HepG2 (cell line): ENCODE measurements around the gene CHST3. TPM values are rescaled to one million over a fixed set of nuclear protein-coding genes. Genes with fewer than 3 reads are reported as not detected.

Experiments used
- BHLHE40 ChIP-seq: IDR thresholded peaks from 2 replicates; pipeline ENCODE4 v1.6.1; 2011; ENCODE audit warnings: low read length, improper control_type of control experiment
- JUNB ChIP-seq: sonication (generic); formaldehyde crosslinking; IDR thresholded peaks from 2 replicates; pipeline ENCODE4 v1.8.0; 2022; ENCODE audit warnings: missing genetic modification reagents, mild to moderate bottlenecking, borderline replicate concordance
- RAD21 ChIP-seq: fragments of 450-650 bp; formaldehyde crosslinking; IDR thresholded peaks from 2 replicates; pipeline ENCODE4 v1.5.0; 2020; ENCODE audit warnings: mild to moderate bottlenecking
- SKI ChIP-seq: fragments of 450-650 bp; IDR thresholded peaks from one replicate; pipeline ENCODE4 v1.6.1; 2018; ENCODE audit warnings: mild to moderate bottlenecking; ENCODE audit not compliant: partially characterized antibody
- XRCC5 ChIP-seq: fragments of 200-400 bp; formaldehyde crosslinking; optimal IDR thresholded peaks from 2 replicates; pipeline ENCODE3; 2017; ENCODE audit warnings: mild to moderate bottlenecking, low read length
- ZNF33A ChIP-seq: sonication (generic); formaldehyde crosslinking; IDR thresholded peaks from 2 replicates; pipeline ENCODE4 v1.5.1; 2020; ENCODE audit warnings: missing genetic modification reagents, mild to moderate bottlenecking, moderate library complexity, borderline replicate concordance
- ZNF546 ChIP-seq: sonication (generic); formaldehyde crosslinking; conservative IDR thresholded peaks from 2 replicates; pipeline ENCODE4 v1.8.1; 2023; ENCODE audit warnings: mild to moderate bottlenecking, missing genetic modification reagents
- polyA plus RNA-seq, 8 experiments: library from polyadenylated mRNA; depleted of rRNA in 3 of 8; stranded (reverse) in 7 of 8; unstranded in 1 of 8; fragments of >200 nt; fragmentation: Illumina TruSeq in 4 of 8; extraction: Trizol in 4 of 8; gene quantifications; 2 replicates each; pipeline versions ENCODE4 v1.2.1 to v1.2.3, GENCODE V29; 2011 to 2016; ENCODE audit warnings: low read depth in 4 of 8, missing spikeins in 1 of 8, mixed read lengths in 1 of 8; ENCODE audit not compliant: insufficient read depth in 1 of 8
- total RNA-seq, 5 experiments: library from RNA; depleted of rRNA; stranded (reverse); fragments of >200 nt; fragmentation: Illumina TruSeq; extraction: Trizol; gene quantifications; 2 replicates each; pipeline ENCODE4 v1.2.3, GENCODE V29; 2016; ENCODE audit warnings: low read depth in 1 of 5
- TF ChIP-seq, protein P1 (sequence below): IDR thresholded peaks from 2 replicates; pipeline ENCODE4 v1.6.1; 2016; ENCODE audit warnings: low read depth, borderline replicate concordance
- TF ChIP-seq, protein P2 (sequence below): sonication (generic); formaldehyde crosslinking; IDR thresholded peaks from 2 replicates; pipeline ENCODE4 v1.8.1; 2022; ENCODE audit warnings: mild to moderate bottlenecking, missing genetic modification reagents
- TF ChIP-seq, protein P3 (sequence below): sonication (generic); formaldehyde crosslinking; IDR thresholded peaks from 2 replicates; pipeline ENCODE4 v1.9.0; 2021; ENCODE audit warnings: missing genetic modification reagents, mild to moderate bottlenecking, borderline replicate concordance

The CHST3 gene
- total and polyA plus RNA-seq, 2 of the 13 experiments (the other 11 are each of a cell fraction or from before 2014, with no cell fraction given) = 7.2 to 18.7 TPM

DNA sequence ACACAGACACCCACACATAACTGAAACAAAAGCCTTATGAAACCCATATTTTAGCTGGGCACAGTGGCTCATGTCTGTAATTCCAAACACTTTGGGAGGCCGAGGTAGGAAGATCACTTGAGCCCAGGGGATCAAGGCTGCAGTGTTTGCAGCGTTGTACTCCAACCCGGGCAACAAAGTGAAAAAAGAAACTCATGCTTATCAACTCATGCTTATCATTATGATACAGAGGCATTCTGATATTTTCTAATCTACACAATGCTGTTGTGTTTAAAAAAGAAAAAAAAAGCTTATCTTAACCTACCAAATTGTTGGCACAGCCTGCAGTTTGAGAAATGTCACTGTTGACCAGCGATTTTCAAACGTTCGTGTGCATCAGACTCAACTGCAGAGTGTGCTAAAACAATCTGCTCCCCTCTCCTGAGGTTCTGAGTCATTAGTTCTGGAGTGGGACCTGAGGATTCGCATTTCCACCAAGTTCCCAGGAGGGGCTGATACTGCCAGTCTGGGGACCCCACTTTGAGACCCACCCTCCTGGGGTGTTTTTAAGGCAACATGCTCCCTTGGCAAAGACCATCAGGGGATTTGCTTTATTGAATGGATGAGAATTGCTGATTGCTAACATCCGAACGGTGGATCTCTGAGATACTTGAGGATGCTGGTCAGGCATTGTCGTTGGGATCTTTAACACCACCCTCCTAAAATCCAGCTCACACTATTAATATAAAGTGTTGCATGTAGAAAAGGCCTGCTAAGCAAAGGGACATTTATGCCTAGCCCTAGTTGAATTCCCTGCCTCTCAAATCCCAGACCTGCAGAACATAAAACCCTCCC, 16.2 kb downstream of the CHST3 start (continued):
- TF ChIP-seq BHLHE40 (no peak), ZNF33A (no peak), JUNB (CRISPR knock-in tag) (no peak), SKI (no peak), RAD21 (CRISPR knock-in tag) (no peak), XRCC5 (no peak), ZNF546 (CRISPR knock-in tag) (no peak)
- TF ChIP-seq, protein P1, sequence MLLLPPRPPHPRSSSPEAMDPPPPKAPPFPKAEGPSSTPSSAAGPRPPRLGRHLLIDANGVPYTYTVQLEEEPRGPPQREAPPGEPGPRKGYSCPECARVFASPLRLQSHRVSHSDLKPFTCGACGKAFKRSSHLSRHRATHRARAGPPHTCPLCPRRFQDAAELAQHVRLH (CRISPR knock-in tag) = no peak
- TF ChIP-seq, protein P2, sequence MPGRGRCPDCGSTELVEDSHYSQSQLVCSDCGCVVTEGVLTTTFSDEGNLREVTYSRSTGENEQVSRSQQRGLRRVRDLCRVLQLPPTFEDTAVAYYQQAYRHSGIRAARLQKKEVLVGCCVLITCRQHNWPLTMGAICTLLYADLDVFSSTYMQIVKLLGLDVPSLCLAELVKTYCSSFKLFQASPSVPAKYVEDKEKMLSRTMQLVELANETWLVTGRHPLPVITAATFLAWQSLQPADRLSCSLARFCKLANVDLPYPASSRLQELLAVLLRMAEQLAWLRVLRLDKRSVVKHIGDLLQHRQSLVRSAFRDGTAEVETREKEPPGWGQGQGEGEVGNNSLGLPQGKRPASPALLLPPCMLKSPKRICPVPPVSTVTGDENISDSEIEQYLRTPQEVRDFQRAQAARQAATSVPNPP (CRISPR knock-in tag) = no peak
- TF ChIP-seq, protein P3, sequence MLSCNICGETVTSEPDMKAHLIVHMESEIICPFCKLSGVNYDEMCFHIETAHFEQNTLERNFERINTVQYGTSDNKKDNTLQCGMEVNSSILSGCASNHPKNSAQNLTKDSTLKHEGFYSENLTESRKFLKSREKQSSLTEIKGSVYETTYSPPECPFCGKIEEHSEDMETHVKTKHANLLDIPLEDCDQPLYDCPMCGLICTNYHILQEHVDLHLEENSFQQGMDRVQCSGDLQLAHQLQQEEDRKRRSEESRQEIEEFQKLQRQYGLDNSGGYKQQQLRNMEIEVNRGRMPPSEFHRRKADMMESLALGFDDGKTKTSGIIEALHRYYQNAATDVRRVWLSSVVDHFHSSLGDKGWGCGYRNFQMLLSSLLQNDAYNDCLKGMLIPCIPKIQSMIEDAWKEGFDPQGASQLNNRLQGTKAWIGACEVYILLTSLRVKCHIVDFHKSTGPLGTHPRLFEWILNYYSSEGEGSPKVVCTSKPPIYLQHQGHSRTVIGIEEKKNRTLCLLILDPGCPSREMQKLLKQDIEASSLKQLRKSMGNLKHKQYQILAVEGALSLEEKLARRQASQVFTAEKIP (CRISPR knock-in tag) = no peak
